Activated T-helper 1 cell treated with anti-CD3 and anti-CD28 coated beads, Interleukin-2, amount 50 U/mL, for 16 hours (primary cell): ENCODE data around the gene RAB36.
"Not testable (repeated sequence)": the region's sequence is repeated elsewhere in the genome, so short reads cannot be mapped to it uniquely, and the experiment has no call there.

Experiments used
- DNase-seq, 2 donors: peaks; one replicate each; pipeline ENCODE4 v3.0.0-alpha.2; 2020; ENCODE audit warnings: low read depth in 1 of 2, low spot score in 1 of 2

The RAB36 gene

GRCh38 chr22:23120415-23120899 lies 24.8 kb upstream of the RAB36 start:
- no peak for DNase-seq

DNA sequence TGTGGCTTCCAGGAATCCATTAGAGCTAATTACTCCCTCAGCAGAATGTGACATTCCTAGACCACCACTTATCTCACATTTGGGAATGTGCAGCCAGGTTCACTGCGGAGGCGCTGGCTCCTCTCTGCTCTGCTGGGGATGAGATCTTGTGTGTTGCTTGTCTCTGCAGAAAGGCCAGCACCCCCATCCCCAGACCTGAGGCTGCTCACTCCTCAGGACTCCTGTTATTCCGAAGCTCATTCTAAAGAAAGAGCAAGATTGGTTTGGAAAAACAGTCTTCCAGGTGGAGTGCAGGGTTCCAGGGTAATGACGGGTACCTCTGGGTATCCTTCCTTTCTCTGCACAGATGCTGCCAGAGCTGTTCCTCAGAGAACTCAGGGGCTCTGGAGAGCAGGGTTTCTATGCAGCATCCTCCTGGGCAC lies 24.3 kb upstream of the RAB36 start:
- DNase-seq: no peak

GRCh38 chr22:23121424-23121823 lies 23.9 kb upstream of the RAB36 start:
- no peak for DNase-seq

DNA sequence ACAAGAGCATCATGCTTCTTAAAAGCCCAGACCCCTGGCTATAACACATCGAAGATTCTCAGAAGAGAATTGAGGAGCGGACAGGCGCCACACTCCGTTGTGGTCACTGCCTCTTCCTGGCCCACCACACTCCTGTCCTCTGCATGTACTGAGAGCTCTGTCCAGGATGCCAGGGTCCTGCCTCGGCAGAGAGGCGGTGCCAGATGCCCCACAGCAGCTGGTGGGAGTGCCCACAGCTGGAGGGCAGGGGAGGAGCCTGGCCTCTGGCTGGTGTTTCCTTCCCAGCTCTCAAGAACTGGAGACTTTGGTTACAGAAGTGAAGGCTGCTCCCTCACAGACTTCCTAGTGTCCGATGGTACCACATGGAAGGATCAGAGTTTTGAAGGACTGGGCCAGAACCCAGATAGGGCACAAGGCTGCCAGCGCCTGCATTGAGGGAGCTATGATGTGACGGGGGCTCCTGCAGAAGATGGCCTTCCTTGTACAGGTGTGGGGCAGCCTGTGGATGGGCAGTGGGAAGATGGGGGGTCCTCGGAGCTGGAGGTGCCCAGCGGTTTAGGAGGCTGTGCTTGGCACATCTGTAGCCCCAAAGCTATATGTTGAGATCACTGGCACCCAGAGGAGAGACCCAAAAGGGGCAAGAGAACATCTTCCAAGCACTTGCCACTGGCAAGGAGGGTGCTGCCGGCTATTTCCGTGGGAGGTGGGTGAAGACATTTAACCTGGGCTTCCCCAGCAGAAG lies 22.9 kb upstream of the RAB36 start:
- DNase-seq: no peak

DNA sequence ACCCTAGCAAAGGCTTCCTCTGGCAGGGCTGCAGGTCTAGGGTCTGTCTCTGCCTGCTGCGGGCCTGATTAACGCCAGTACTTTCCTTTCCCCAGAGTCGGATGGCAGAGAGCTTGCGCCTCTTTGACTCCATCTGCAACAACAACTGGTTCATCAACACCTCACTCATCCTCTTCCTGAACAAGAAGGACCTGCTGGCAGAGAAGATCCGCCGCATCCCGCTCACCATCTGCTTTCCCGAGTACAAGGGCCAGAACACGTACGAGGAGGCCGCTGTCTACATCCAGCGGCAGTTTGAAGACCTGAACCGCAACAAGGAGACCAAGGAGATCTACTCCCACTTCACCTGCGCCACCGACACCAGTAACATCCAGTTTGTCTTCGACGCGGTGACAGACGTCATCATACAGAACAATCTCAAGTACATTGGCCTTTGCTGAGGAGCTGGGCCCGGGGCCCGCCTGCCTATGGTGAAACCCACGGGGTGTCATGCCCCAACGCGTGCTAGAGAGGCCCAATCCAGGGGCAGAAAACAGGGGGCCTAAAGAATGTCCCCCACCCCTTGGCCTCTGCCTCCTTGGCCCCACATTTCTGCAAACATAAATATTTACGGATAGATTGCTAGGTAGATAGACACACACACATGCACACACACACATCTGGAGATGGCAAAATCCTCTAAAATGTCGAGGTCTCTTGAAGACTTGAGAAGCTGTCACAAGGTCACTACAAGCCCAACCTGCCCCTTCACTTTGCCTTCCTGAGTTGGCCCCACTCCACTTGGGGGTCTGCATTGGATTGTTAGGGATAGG lies 22.1 kb upstream of the RAB36 start:
- no peak for DNase-seq

GRCh38 chr22:23123804-23124254 lies 21.4 kb upstream of the RAB36 start:
- no peak for DNase-seq

- DNase-seq: no peak
Measured at GRCh38 chr22:23124611-23125511, 20.4 kb upstream of the RAB36 start.

- DNase-seq: no peak
Measured at GRCh38 chr22:23125512-23126103, 19.7 kb upstream of the RAB36 start.

GRCh38 chr22:23126165-23127054 lies 18.9 kb upstream of the RAB36 start:
- no peak for DNase-seq

DNA sequence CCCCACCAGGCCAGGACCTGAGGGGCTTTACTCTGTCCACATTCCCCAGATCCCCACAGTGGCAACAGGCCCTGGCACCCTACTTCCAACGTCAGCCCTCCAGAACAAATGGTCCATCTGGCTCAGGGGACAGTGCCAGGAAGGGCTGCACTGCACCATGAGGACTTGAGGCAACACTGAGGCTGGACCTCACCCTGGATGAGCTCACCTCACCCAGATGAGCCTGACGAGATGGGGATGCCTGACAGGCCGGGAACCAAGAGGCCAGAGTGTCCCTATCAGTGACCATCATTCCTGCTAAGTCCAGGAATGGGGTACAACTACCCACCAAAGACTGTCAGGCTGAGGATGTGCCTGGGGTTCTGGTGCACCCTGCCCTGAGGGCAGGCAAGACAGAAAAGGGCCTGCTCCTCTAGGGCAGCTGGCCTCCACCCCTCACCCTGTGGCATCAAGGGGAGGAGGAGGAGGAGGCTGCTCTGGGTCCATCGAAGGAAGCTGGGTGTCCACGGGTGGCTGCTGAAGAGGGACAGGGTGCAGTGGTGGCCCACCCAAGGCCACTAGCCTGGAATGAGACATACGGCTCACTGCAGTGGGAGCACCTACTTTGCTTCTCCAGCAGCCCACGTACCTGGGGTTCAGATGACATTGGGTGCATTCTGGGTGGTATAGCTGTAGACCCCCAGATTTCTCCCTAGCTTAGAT lies 18.1 kb upstream of the RAB36 start:
- no peak for DNase-seq

DNA sequence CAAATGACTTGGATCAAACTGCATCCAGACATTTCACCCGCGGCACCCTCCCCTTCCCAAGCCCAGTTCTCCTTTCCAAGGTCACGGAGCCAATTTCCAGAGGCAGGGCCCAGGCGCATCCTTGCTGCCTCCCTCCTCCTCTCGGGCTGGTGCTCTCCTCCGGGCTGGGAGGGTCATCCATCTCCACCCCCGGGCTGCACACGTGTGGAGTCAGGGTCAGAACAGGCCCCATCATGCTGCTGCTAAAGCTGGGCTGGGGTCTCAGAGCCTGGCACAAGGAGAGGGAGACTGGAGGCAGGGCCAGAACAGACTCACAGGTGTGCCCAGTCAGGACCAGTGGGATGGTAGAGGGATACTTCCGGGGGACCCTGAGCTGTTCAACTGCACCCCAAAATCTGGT lies 17.5 kb upstream of the RAB36 start:
- DNase-seq: no peak

DNA sequence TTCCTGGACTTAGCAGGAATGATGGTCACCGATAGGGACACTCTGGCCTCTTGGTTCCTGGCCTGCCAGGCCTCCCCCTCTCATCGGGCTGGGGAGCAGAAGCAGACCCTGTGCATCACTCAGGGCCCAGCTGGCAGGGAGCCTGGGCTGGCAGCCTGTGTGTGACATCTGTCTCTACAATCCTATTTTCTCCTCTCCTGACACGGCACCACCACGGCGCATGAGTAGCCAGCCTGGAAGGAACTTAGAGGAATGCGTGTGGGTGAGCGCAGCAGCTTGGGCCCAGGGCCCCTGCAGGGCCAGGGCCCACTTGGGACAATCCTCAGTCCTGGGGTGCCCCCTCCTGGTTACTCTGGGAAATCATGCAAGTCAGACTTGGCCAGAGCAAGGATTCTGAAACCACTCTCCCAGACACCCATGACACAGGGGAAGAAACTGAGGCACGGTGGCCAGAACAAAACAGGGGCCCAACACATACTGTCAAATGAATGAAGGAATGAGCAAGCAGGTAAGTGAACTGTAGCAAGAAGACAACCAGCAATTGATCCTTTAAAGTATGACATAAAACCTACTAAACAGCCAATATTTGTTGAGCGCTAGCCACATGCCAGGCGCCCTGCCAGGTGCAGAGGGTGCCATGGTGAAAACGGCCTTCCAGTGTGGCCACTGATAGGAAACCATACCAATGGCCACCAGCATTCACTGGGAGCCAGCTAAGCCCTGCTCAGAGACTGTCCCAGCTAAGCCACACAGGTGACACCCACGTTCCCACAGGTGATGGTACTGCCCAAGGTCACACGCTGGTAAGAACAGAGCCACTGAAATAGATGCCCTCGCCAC lies 16.8 kb upstream of the RAB36 start:
- peak; percentile 49 to 50 for DNase-seq

- no peak for DNase-seq
Measured at GRCh38 chr22:23129149-23129548, 16.1 kb upstream of the RAB36 start.

- DNase-seq: no peak
Measured at GRCh38 chr22:23130697-23131096, 14.6 kb upstream of the RAB36 start.

- DNase-seq: no peak
Measured at GRCh38 chr22:23131931-23132330, 13.3 kb upstream of the RAB36 start.

DNA sequence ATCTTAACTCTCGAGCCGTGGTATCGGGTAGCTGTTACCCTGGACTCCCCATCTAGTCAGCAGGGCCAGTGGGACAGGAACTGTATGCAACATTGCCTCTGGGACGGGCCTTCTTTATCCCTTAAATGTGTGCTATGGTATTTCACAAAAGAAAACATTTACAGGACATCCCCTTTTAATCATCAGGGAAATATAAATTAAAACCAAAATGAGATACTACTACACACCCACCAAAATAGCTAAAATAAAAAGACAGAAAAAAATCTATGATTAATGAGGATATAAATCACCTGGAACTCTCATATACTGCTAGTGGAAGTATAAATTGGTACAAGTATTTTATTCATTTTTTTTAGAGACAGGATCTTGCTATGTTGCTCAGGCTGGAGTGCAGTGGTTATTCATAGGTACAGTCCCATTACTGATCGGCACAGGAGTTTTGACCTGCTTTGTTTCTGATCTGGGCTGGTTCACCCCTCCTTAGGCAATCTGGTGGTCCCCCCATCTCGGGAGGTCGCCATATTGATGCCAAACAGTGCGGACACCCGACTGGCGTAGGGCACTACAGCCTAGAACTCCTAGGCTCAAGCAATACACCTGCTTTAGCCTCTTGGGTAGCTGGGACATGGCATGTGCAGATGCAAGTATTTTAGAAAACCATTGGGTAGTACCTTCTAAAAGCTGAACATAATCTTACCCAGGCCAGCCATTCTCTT lies 12.7 kb upstream of the RAB36 start:
- DNase-seq: no peak

DNA sequence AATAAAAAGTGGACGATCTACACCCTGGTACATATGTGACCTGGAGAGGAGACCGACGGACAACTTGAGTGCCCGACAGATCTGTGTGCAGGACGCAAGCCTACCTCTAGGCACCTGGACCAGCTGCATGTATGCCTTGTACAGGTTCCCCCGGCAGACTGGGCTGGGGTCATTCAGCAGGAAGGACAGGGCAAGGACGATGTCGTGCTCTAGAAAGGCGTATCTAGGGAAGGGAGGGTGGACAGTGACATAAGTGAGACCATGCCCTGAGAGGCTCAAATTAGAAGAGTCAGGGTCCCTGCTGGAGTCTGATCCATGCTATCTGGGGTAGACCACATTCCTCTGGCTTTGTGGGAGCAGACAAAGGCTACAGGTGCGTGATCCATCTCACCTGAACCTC lies 11.4 kb upstream of the RAB36 start:
- DNase-seq: no peak

DNA sequence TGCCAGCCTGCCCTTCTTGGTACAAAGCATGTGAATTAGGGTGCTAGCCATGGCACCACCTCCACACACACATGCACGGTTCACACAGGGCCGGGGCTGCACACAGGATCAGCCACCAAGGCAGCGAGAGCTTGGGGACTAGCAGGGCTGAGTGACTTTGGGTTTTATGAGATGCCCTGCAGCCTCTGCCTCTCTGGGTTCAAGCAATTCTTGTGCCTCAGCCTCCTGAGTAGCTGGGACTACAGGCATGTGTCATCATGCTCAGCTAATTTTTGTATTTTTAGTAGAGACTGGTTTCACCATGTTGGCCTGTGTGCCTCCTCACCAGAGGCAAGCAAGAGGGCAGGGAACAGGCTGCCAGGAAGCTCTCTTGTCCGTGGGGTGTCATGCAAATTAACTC lies 8.3 kb upstream of the RAB36 start:
- DNase-seq: not testable (repeated sequence)
